LNCaP clone FGC (cell line): ENCODE data around the gene MACROD2.

ENCODE experiments used
- DNase-seq: peaks from one replicate; pipeline ENCODE4 v3.0.0-alpha.2; 2011; ENCODE audit warnings: low read depth
- H3K4me3 ChIP-seq: 2 replicates; pipeline ENCODE4 v1.5.1; 2011; ENCODE audit warnings: mild to moderate bottlenecking, low read depth, low read length, control low read depth
- TF ChIP-seq, protein P1 (sequence below): IDR thresholded peaks from 2 replicates; pipeline ENCODE4 v1.5.1; 2012; ENCODE audit warnings: mild to moderate bottlenecking; ENCODE audit not compliant: control insufficient read depth, insufficient read depth; ENCODE audit errors: extremely low read depth

Gene MACROD2

DNA sequence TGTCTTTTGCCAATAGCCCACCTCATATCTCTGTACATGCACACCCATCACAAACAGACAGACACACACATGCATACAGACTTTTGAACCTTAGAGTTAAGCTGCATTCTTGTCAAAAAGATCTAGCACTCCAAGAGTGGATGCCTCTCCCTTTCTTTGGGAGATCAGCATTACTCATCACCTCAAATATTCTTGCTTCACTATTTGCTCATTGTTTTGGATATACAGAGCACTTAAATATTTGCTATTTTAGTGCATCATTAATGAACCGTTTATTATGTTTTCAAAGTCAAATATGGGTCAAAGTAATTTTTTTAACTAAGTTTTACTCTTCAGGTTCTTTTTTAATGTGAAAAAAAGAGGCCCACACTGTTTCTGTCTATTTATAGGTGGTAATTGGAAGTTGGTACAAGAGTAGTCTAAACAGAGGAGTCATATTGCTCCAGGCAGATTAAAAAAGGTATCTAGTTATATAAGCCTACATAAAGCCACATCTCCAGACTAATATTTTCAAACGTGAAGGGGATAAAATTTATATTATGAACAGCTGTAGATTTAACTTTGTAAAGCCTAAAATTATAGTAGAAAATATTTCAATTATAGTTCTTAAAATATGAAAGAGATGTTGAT lies 239.5 kb downstream of the MACROD2 start:
- TF ChIP-seq, protein P1, sequence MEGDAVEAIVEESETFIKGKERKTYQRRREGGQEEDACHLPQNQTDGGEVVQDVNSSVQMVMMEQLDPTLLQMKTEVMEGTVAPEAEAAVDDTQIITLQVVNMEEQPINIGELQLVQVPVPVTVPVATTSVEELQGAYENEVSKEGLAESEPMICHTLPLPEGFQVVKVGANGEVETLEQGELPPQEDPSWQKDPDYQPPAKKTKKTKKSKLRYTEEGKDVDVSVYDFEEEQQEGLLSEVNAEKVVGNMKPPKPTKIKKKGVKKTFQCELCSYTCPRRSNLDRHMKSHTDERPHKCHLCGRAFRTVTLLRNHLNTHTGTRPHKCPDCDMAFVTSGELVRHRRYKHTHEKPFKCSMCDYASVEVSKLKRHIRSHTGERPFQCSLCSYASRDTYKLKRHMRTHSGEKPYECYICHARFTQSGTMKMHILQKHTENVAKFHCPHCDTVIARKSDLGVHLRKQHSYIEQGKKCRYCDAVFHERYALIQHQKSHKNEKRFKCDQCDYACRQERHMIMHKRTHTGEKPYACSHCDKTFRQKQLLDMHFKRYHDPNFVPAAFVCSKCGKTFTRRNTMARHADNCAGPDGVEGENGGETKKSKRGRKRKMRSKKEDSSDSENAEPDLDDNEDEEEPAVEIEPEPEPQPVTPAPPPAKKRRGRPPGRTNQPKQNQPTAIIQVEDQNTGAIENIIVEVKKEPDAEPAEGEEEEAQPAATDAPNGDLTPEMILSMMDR, result no peak
- DNase-seq, result no peak
- no peak overlapping the region for H3K4me3 ChIP-seq

DNA sequence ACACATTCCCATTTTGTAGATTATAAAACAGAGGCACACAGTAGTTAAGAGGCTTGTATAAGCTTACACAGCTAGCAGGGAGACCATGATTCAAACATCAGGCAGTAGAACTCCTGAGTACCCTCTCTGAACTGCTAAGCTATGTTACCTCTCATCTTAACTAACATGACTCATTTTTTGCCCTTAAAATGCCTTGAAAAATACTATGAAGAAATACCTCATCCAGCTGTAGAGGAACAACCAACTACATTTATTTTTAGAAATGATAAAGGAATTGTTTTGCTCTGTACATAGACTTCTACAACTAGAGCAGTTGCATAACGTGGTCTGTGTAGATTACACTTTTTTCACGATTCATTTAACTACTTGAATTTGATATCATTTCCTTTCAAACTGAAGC lies 240.0 kb downstream of the MACROD2 start:
- TF ChIP-seq, protein P1, result no peak
- no peak overlapping the region for H3K4me3 ChIP-seq
- DNase-seq, result no peak

DNA sequence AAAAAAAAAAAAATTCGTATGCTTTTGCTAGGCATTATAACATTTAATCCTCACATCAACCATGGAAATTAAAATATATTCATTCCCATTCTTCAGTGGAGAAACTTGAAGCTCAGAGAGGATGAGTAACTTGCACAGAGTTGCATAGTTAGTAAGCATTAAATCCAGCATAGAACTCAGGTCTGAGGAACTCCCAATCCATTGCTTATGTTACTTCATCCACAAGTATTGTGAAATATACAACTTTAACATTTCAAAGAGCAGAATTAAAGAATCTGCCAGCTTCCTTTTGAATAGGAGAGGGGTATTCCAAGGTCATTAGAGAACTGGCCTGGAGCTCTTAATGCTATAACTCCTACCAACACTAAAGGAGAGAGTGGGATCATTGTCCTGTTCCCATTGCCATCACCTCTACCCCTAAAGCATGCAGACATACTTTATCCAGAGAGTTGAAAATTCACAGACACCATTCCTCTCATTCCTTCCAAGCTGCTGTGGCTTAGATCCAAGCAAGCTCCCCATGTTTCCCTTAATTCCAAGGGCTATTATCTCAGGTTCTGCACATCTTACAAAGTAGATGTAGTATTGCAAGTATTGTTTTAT lies 250.2 kb downstream of the MACROD2 start:
- DNase-seq, result no peak
- TF ChIP-seq, protein P1, result no peak
- H3K4me3 ChIP-seq, result no peak overlapping the region

DNA sequence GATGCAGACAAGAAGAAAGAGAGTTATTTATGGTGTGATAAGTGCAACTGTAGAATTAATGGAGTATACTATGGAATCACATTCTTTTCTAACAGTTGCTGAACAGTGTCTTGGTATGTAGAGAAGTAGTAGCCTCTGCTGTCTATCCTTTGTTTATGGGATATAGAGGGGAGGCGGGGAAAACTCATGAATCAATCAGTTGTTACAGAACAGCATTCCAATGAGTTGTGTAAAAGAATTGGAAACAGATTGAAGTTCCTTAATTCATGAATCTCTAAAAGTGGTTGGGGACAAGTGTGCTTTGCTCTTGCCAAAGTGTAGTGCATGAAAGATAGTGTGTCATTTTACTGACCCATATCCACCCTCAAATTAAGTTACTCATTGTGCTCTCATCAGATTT lies 264.4 kb downstream of the MACROD2 start:
- H3K4me3 ChIP-seq, result no peak overlapping the region
- TF ChIP-seq, protein P1, result no peak
- DNase-seq, result no peak

DNA sequence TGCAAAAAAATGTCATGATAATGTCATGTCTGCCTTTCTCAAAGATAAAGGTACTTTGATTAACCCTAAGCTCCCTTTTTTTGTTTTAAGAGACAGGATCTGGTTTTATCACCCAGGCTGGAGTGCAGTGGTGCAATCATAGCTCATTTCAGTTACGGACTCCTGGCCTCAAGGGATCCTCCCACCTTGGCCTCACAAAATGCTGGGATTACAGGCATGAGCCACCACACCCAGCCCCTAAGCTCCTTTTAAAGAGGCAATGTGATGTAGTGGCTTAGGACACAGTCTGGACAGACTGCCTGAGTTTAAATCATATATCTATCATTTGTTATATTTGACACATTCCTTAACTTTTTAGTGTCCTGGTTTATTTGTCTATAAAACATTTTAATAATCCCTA lies 265.1 kb downstream of the MACROD2 start:
- no peak for DNase-seq
- no peak overlapping the region for H3K4me3 ChIP-seq
- TF ChIP-seq, protein P1, result no peak

DNA sequence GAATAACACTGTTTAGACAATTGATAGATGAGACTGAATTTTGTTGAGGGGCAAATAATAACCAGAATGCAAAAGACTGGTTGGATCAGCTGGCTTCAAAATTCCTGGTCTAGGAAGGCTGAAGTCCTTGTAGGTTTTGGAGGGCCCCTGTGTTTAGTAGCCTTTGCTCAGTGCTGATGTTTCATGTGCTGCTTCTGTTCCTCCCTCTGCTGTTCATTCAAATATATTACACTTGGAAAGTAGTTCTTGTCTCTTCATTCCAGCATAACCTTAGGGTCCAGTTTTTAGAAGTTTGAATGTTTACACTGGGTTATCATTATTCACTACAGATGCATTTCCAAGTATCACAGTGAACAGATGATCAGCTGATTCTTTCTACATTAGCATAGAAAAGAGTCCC lies 269.6 kb downstream of the MACROD2 start:
- DNase-seq, result peak; percentile 4

More for the DNA sequence above, 269.6 kb downstream of the MACROD2 start:
- H3K4me3 ChIP-seq, result no peak overlapping the region
- TF ChIP-seq, protein P1, result peak; percentile 50
